ENCODE measurements around the gene CDH16. TPM values are rescaled to one million over a fixed set of nuclear protein-coding genes. Genes with fewer than 3 reads are reported as not detected.
"Not testable (repeated sequence)": the region's sequence is repeated elsewhere in the genome, so short reads cannot be mapped to it uniquely, and the experiment has no call there.

The CDH16 gene
- total and polyA plus RNA-seq, 5 donors from 2014 or later: not detected

DNA sequence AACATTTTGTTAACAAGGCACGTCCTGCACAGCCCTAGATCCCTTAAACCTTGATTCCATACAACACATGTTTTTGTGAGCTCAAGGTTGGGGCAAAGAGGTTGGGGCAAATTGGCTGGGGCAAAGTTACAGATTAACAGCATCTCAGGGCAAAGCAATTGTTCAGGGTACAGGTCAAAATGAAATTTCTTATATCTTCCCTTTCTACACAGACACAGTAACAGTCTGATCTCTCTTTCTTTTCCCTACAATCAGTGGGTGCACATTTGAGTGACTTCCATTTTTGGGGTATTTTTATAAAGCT is 37.4 kb upstream of the CDH16 start:
- not testable (repeated sequence) for DNase-seq; ATAC-seq (ENCODE audit: low read depth in 2 of 2); H3K9me3 Mint-ChIP-seq

GRCh38 chr16:66955363-66956153 is 36.9 kb upstream of the CDH16 start:
- not testable (repeated sequence) for H3K36me3 ChIP-seq (ENCODE audit: control insufficient read depth, insufficient read depth, low read length); H3K9me3 ChIP-seq (ENCODE audit: control insufficient read depth in 2 of 2, low read length in 2 of 2); H3K27ac ChIP-seq (ENCODE audit: insufficient read depth, low read length, poor library complexity, severe bottlenecking); H3K27ac Mint-ChIP-seq; ATAC-seq (ENCODE audit: low read depth in 2 of 2); H3K4me1 ChIP-seq (ENCODE audit: control insufficient read depth, insufficient read depth, low read length, poor library complexity, severe bottlenecking); H3K9me3 Mint-ChIP-seq; H3K4me3 ChIP-seq (ENCODE audit: low read depth, low read length); H3K4me3 Mint-ChIP-seq; DNase-seq; H3K36me3 Mint-ChIP-seq
- peaks cover 14% of the 10 kb centered on the region for H3K27me3 ChIP-seq (ENCODE audit: control insufficient read depth, insufficient read depth, low read length)
- Mint-ChIP-seq H3K27me3 (peaks cover 42% of the 10 kb centered on the region), H3K4me1 (peaks cover 0 to 12% (median 10%) of the 10 kb centered on the region in 4 donors)

More for the DNA sequence above, 37.4 kb upstream of the CDH16 start:
- peaks cover 11% of the 10 kb centered on the region for H3K27me3 ChIP-seq (ENCODE audit: control insufficient read depth, insufficient read depth, low read length)
- not testable (repeated sequence) for H3K36me3 Mint-ChIP-seq; H3K4me3 ChIP-seq (ENCODE audit: low read depth, low read length); H3K27ac Mint-ChIP-seq; H3K9me3 ChIP-seq (ENCODE audit: control insufficient read depth in 2 of 2, low read length in 2 of 2); H3K4me1 ChIP-seq (ENCODE audit: control insufficient read depth, insufficient read depth, low read length, poor library complexity, severe bottlenecking); H3K4me3 Mint-ChIP-seq; H3K36me3 ChIP-seq (ENCODE audit: control insufficient read depth, insufficient read depth, low read length); H3K27ac ChIP-seq (ENCODE audit: insufficient read depth, low read length, poor library complexity, severe bottlenecking)
- Mint-ChIP-seq H3K27me3 (peaks cover 39% of the 10 kb centered on the region), H3K4me1 (peaks cover 0 to 16% (median 11%) of the 10 kb centered on the region in 4 donors)

DNA sequence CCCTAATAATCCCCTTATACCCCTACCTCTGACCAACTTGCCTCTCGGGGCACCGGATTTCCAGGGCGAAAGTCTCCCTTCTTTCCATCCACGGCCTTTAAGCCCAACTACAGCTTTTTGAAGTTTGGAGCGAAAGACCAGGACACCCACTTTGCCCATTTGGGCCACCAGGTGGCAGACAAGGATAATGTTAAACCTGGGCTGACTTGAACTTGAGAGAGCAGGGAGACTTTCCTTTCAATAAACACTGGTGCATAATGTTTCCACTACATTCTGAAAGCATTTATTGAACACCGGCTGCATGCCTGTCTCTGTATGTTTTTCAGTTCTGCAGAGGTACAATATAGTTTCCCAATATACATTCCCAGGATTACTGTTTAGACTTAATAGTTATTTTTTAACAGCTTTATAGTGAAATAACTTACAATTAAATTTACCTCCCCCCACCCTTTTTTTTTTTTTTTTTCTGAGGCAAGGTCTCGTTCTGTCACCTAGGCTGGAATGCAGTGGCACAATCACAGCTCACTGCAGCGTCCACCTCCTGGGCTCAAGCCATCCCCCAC is 35.5 kb upstream of the CDH16 start:
- peaks cover 0 to 3% (median 0%) of the 10 kb centered on the region in 7 donors for H3K9me3 Mint-ChIP-seq
- Histone ChIP-seq H3K27me3 (ENCODE audit: control insufficient read depth, insufficient read depth, low read length) (peaks cover 22% of the 10 kb centered on the region), H3K27ac (ENCODE audit: insufficient read depth, low read length, poor library complexity, severe bottlenecking) (no peak overlapping the region), H3K4me1 (ENCODE audit: control insufficient read depth, insufficient read depth, low read length, poor library complexity, severe bottlenecking) (peaks cover 3% of the 10 kb centered on the region), H3K4me3 (ENCODE audit: low read depth, low read length) (no peak overlapping the region), H3K9me3 (ENCODE audit: control insufficient read depth in 2 of 2, low read length in 2 of 2) (peaks cover 0 to 4% of the 10 kb centered on the region in 2 experiments), H3K36me3 (ENCODE audit: control insufficient read depth, insufficient read depth, low read length) (no peaks in the 10 kb centered on the region)
- H3K27ac Mint-ChIP-seq: no peak overlapping the region
- peak; percentile 54 to 84 (median 71) for DNase-seq
- no peaks in the 10 kb centered on the region for H3K36me3 Mint-ChIP-seq
- ATAC-seq (ENCODE audit: low read depth in 2 of 2): peak; percentile 82 to 92
- peaks cover 53% of the 10 kb centered on the region for H3K27me3 Mint-ChIP-seq
- H3K4me1 Mint-ChIP-seq: peaks cover 0 to 18% (median 10%) of the 10 kb centered on the region in 4 donors
- peak overlapping the region in 1 of 4 donors; percentile 64 for H3K4me3 Mint-ChIP-seq

DNA sequence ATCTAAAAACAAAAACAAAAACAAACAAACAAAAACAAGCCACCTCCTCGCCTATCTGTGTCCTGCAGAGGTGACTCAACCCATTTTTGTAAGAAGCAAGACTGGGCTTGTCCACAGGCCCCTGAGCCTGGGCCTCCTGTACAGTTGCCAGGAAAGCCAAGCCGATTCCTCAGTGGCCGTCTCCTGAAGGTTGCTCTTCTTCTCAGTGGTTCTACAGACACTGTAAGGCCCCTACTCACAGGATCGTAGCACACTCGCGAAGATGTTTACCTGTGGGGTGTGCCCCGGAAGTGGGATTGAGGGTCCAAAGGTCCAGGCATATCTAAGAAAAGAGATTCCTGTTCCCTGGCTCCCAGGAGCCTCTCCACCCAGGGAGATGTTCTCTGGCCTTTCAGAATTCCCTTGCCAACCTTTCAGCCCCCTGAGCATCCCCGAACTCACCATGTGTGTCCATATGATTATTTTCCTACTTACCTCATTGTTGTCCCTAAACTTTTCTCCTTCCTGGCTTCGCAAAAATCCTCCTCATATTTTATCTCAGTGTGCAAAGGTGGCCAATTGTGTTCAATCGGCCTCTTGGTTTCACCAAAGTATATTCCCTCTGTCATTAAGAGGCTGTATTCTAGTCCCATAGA is 34.9 kb upstream of the CDH16 start:
- Mint-ChIP-seq H3K4me1 (peaks cover 0 to 19% (median 11%) of the 10 kb centered on the region in 4 donors), H3K4me3 (peak overlapping the region in 1 of 4 donors; percentile 64), H3K27me3 (peaks cover 54% of the 10 kb centered on the region), H3K9me3 (peaks cover 0 to 3% (median 0%) of the 10 kb centered on the region in 7 donors), H3K36me3 (no peaks in the 10 kb centered on the region), H3K27ac (no peak overlapping the region)
- Histone ChIP-seq H3K36me3 (ENCODE audit: control insufficient read depth, insufficient read depth, low read length) (no peaks in the 10 kb centered on the region), H3K27me3 (ENCODE audit: control insufficient read depth, insufficient read depth, low read length) (peaks cover 23% of the 10 kb centered on the region), H3K9me3 (ENCODE audit: control insufficient read depth in 2 of 2, low read length in 2 of 2) (peaks cover 0 to 4% of the 10 kb centered on the region in 2 experiments), H3K4me3 (ENCODE audit: low read depth, low read length) (no peak overlapping the region), H3K27ac (ENCODE audit: insufficient read depth, low read length, poor library complexity, severe bottlenecking) (no peak overlapping the region), H3K4me1 (ENCODE audit: control insufficient read depth, insufficient read depth, low read length, poor library complexity, severe bottlenecking) (peaks cover 7% of the 10 kb centered on the region)
- no peak for DNase-seq
- no peak for ATAC-seq (ENCODE audit: low read depth in 2 of 2)

DNA sequence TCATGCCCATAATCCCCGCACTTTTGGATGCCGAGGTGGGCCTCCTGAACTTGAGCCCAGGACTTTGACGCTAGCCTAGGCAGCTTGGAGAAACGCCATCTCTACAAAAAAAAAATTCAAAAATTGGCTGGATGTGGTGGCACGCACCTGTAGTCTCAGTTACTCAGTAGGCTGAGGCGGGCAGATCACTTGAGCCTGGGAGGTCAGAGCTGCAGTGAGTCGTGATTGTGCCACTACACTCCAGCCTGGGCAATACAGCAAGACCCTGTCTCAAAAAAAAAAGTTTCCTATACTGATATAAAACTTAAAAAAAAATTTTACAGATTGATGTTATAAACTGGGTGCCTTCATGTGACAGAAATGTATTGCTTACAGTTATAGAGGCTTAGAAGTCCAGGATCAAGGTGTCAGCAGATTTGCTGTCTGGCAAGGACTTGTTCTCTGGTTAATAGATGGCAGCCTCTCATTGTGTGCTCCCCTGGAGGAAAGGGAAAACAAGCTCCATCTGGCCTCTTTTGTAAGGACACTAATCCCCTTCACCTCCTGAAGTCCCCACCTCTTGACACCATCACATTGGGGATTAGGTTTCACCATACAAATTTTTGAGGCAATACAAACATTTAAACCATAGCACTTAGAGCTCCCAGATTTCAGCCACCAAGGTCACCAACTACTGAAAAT is 33.9 kb upstream of the CDH16 start:
- H3K36me3 Mint-ChIP-seq: no peaks in the 10 kb centered on the region
- no peak for DNase-seq
- peaks cover 17% of the 10 kb centered on the region for H3K4me1 ChIP-seq (ENCODE audit: control insufficient read depth, insufficient read depth, low read length, poor library complexity, severe bottlenecking)
- peaks cover 63% of the 10 kb centered on the region for H3K27me3 Mint-ChIP-seq
- no peak overlapping the region for H3K27ac Mint-ChIP-seq
- ATAC-seq (ENCODE audit: low read depth in 2 of 2): no peak
- H3K4me3 Mint-ChIP-seq: no peak overlapping the region
- H3K27me3 ChIP-seq (ENCODE audit: control insufficient read depth, insufficient read depth, low read length): peaks cover 23% of the 10 kb centered on the region
- H3K4me1 Mint-ChIP-seq: peaks cover 0 to 24% (median 10%) of the 10 kb centered on the region in 4 donors
- peaks cover 0 to 4% of the 10 kb centered on the region in 2 experiments for H3K9me3 ChIP-seq (ENCODE audit: control insufficient read depth in 2 of 2, low read length in 2 of 2)
- H3K4me3 ChIP-seq (ENCODE audit: low read depth, low read length): no peak overlapping the region
- H3K9me3 Mint-ChIP-seq: peaks cover 0 to 3% (median 0%) of the 10 kb centered on the region in 7 donors
- H3K36me3 ChIP-seq (ENCODE audit: control insufficient read depth, insufficient read depth, low read length): no peaks in the 10 kb centered on the region
- no peak overlapping the region for H3K27ac ChIP-seq (ENCODE audit: insufficient read depth, low read length, poor library complexity, severe bottlenecking)

DNA sequence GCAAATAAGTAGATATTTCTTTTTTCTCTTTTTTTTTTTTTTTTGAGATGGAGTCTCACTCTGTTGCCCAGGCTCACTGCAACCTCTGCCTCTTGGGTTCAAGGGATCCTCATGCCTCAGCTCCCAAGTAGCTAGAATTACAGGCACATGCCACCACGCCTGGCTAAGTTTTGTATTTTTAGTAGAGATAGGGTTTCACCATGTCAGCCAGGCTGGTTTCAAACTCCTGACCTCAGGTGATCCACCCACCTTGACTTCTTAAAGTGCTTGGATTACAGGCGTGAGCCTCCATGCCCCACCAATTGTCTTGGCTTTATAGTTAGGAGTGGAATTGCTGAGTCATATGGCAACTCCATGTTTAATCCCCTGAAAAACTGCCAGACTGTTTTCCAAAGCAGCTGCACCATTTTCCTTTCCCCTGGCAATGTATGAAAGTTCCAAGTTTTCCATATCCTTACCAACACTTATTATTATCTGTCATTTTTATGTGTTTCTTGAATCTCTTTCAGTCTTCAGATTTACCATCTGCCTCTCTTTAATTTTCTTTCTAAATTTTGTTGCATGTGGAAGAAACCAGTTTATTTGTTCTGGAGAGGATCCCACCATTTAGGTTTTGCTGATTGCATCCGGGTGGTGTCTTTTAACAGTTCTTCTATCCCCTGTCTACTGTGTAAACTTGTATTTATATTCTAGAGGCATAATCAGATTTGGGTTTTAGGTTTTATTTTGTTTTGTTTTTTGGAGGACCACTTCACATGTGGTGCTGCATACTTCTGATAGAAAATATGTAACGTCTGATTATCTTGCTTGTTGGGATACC is 32.5 kb upstream of the CDH16 start:
- Mint-ChIP-seq H3K4me3 (no peak overlapping the region), H3K36me3 (no peaks in the 10 kb centered on the region), H3K4me1 (peaks cover 0 to 32% (median 16%) of the 10 kb centered on the region in 4 donors), H3K27me3 (peaks cover 69% of the 10 kb centered on the region), H3K27ac (no peak overlapping the region), H3K9me3 (peaks cover 0 to 3% (median 0%) of the 10 kb centered on the region in 7 donors)
- Histone ChIP-seq H3K36me3 (ENCODE audit: control insufficient read depth, insufficient read depth, low read length) (no peaks in the 10 kb centered on the region), H3K27me3 (ENCODE audit: control insufficient read depth, insufficient read depth, low read length) (peaks cover 23% of the 10 kb centered on the region), H3K9me3 (ENCODE audit: control insufficient read depth in 2 of 2, low read length in 2 of 2) (peaks cover 0 to 4% of the 10 kb centered on the region in 2 experiments), H3K4me3 (ENCODE audit: low read depth, low read length) (no peak overlapping the region), H3K27ac (ENCODE audit: insufficient read depth, low read length, poor library complexity, severe bottlenecking) (no peak overlapping the region), H3K4me1 (ENCODE audit: control insufficient read depth, insufficient read depth, low read length, poor library complexity, severe bottlenecking) (peaks cover 21% of the 10 kb centered on the region)
- no peak for DNase-seq
- ATAC-seq (ENCODE audit: low read depth in 2 of 2): no peak

GRCh38 chr16:66950437-66950836 is 31.8 kb upstream of the CDH16 start:
- no peaks in the 10 kb centered on the region for H3K36me3 Mint-ChIP-seq
- H3K9me3 Mint-ChIP-seq: peaks cover 0 to 3% (median 0%) of the 10 kb centered on the region in 7 donors
- DNase-seq (no peak), ATAC-seq (ENCODE audit: low read depth in 2 of 2) (no peak)
- H3K27me3 Mint-ChIP-seq: peaks cover 66% of the 10 kb centered on the region
- H3K4me3 Mint-ChIP-seq: peak overlapping the region in 1 of 4 donors; percentile 1
- peaks cover 0 to 32% (median 16%) of the 10 kb centered on the region in 4 donors for H3K4me1 Mint-ChIP-seq
- H3K27ac ChIP-seq (ENCODE audit: insufficient read depth, low read length, poor library complexity, severe bottlenecking): no peak overlapping the region
- H3K4me1 ChIP-seq (ENCODE audit: control insufficient read depth, insufficient read depth, low read length, poor library complexity, severe bottlenecking): peaks cover 21% of the 10 kb centered on the region
- no peak overlapping the region for H3K4me3 ChIP-seq (ENCODE audit: low read depth, low read length)
- H3K36me3 ChIP-seq (ENCODE audit: control insufficient read depth, insufficient read depth, low read length): no peaks in the 10 kb centered on the region
- peaks cover 0 to 4% of the 10 kb centered on the region in 2 experiments for H3K9me3 ChIP-seq (ENCODE audit: control insufficient read depth in 2 of 2, low read length in 2 of 2)
- peaks cover 23% of the 10 kb centered on the region for H3K27me3 ChIP-seq (ENCODE audit: control insufficient read depth, insufficient read depth, low read length)
- no peak overlapping the region for H3K27ac Mint-ChIP-seq
